ENCODE results near the gene SLC9A4.

GRCh38 chr2:102520801-102521200, 47.8 kb downstream of the SLC9A4 start:
- TF ChIP-seq ZFP36 (IDR thresholded peaks at IDR 0.05; ENCODE audit: low read depth, low read length, partially characterized antibody) (no peak), RAD51 (IDR thresholded peaks at IDR 0.05; ENCODE audit: borderline replicate concordance, low read depth) (no peak), XRCC5 (IDR thresholded peaks at IDR 0.05; ENCODE audit: low read depth, low read length) (no peak), BRCA1 (IDR thresholded peaks at IDR 0.05) (no peak), BRCA1 (CRISPR knock-in tag; IDR thresholded peaks at IDR 0.05) (no peak)
- TF ChIP-seq, protein P1, sequence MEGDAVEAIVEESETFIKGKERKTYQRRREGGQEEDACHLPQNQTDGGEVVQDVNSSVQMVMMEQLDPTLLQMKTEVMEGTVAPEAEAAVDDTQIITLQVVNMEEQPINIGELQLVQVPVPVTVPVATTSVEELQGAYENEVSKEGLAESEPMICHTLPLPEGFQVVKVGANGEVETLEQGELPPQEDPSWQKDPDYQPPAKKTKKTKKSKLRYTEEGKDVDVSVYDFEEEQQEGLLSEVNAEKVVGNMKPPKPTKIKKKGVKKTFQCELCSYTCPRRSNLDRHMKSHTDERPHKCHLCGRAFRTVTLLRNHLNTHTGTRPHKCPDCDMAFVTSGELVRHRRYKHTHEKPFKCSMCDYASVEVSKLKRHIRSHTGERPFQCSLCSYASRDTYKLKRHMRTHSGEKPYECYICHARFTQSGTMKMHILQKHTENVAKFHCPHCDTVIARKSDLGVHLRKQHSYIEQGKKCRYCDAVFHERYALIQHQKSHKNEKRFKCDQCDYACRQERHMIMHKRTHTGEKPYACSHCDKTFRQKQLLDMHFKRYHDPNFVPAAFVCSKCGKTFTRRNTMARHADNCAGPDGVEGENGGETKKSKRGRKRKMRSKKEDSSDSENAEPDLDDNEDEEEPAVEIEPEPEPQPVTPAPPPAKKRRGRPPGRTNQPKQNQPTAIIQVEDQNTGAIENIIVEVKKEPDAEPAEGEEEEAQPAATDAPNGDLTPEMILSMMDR (IDR thresholded peaks at IDR 0.05 in 2 of 3, conservative IDR thresholded peaks at IDR 0.05 in 1 of 3; ENCODE audit: insufficient read depth in 2 of 3, low read depth in 1 of 3, low read length in 3 of 3): no peak

Measured in K562 (cell line).